ENCODE measurements around the gene KRT10. TPM values are rescaled to one million over a fixed set of nuclear protein-coding genes. Genes with fewer than 3 reads are reported as not detected.

KRT10 gene
- total and polyA plus RNA-seq, 9 of the 15 experiments (the other 6 are each of a cell fraction or from before 2014, with no cell fraction given): 47.0 to 179 (median 76.2) TPM

DNA sequence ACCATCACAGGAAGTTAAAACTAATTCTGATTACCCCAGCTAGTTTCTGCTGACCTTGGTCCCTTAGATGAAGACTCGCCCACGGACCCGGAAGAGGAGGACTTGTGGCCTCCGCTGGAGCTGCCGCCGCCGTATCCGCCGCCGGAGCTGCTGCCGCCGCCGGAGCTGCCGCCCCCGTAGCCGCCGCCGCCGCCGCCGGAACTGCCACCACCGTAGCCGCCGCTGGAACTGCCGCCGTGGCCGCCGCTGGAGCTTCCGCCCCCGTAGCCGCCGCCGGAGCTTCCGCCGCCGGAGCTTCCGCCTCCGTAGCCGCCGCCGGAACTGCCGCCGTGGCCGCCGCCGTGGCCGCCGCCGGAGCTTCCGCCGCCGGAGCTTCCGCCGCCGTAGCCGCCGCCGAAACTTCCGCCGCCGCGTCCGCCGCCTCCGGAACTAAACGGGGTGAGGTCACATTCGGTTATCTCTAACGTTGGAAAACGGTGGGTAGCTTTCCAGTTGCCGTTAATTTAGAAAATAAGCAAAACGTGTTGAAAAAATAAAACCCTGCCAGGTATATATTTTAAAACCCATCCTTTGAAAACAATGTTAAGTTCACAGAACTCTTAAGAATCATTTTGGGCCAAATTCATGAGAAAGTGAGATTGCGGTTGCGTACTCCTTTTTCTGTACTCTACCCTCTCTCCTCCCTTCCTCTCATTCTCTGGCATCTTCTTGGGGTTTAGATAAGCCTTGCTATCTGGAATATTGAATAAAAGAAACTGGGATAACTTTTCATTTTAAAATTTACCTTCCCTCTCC is 3.5 kb downstream of the KRT10 start (continued):
- TF ChIP-seq TAF1 (IDR thresholded peaks at IDR 0.05; ENCODE audit: control insufficient read depth, extremely low read depth, insufficient read depth, low read length, severe bottlenecking) (peak; percentile 84), NRF1 (conservative IDR thresholded peaks at IDR 0.05 in 1 of 2, IDR thresholded peaks at IDR 0.05 in 1 of 2) (peak in 1 of 2 experiments; percentile 8; a peak in 1 of 4 replicates), GABPB1 (CRISPR knock-in tag; IDR thresholded peaks at IDR 0.05) (peak; percentile 58; the same call in 1 of the 2 replicates), WHSC1 (IDR thresholded peaks at IDR 0.05; ENCODE audit: low read length) (no peak), CHCHD3 (CRISPR knock-in tag; IDR thresholded peaks at IDR 0.05) (0 out of 2 replicates have a peak, but pooled peaks have one; percentile 69), ZNF507 (tag; conservative IDR thresholded peaks at IDR 0.05) (no peak), TAF7 (tag; IDR thresholded peaks at IDR 0.05) (peak; percentile 21; the same call in 1 of the 2 replicates), HNRNPL (IDR thresholded peaks at IDR 0.05; ENCODE audit: low read depth, low read length) (0 out of 2 replicates have a peak, but pooled peaks have one; percentile 20), FOSL1 (tag; conservative IDR thresholded peaks at IDR 0.05) (peak; percentile 61), DPF2 (IDR thresholded peaks at IDR 0.05) (peak; percentile 71; the same call in 1 of the 2 replicates), RB1 (IDR thresholded peaks at IDR 0.05; ENCODE audit: low read depth) (peak; percentile 84), ZNF23 (CRISPR knock-in tag; IDR thresholded peaks at IDR 0.05) (no peak)
- TF ChIP-seq, protein P1, sequence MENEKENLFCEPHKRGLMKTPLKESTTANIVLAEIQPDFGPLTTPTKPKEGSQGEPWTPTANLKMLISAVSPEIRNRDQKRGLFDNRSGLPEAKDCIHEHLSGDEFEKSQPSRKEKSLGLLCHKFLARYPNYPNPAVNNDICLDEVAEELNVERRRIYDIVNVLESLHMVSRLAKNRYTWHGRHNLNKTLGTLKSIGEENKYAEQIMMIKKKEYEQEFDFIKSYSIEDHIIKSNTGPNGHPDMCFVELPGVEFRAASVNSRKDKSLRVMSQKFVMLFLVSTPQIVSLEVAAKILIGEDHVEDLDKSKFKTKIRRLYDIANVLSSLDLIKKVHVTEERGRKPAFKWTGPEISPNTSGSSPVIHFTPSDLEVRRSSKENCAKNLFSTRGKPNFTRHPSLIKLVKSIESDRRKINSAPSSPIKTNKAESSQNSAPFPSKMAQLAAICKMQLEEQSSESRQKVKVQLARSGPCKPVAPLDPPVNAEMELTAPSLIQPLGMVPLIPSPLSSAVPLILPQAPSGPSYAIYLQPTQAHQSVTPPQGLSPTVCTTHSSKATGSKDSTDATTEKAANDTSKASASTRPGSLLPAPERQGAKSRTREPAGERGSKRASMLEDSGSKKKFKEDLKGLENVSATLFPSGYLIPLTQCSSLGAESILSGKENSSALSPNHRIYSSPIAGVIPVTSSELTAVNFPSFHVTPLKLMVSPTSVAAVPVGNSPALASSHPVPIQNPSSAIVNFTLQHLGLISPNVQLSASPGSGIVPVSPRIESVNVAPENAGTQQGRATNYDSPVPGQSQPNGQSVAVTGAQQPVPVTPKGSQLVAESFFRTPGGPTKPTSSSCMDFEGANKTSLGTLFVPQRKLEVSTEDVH (IDR thresholded peaks at IDR 0.05; ENCODE audit: low read depth, partially characterized antibody): peak; percentile 51
- TF ChIP-seq, protein P2, sequence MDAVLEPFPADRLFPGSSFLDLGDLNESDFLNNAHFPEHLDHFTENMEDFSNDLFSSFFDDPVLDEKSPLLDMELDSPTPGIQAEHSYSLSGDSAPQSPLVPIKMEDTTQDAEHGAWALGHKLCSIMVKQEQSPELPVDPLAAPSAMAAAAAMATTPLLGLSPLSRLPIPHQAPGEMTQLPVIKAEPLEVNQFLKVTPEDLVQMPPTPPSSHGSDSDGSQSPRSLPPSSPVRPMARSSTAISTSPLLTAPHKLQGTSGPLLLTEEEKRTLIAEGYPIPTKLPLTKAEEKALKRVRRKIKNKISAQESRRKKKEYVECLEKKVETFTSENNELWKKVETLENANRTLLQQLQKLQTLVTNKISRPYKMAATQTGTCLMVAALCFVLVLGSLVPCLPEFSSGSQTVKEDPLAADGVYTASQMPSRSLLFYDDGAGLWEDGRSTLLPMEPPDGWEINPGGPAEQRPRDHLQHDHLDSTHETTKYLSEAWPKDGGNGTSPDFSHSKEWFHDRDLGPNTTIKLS (IDR thresholded peaks at IDR 0.05; ENCODE audit: borderline replicate concordance, low read depth): peak; percentile 97
- TF ChIP-seq, protein P3, sequence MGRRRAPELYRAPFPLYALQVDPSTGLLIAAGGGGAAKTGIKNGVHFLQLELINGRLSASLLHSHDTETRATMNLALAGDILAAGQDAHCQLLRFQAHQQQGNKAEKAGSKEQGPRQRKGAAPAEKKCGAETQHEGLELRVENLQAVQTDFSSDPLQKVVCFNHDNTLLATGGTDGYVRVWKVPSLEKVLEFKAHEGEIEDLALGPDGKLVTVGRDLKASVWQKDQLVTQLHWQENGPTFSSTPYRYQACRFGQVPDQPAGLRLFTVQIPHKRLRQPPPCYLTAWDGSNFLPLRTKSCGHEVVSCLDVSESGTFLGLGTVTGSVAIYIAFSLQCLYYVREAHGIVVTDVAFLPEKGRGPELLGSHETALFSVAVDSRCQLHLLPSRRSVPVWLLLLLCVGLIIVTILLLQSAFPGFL (CRISPR knock-in tag; IDR thresholded peaks at IDR 0.05): no peak
- TF ChIP-seq, protein P4, sequence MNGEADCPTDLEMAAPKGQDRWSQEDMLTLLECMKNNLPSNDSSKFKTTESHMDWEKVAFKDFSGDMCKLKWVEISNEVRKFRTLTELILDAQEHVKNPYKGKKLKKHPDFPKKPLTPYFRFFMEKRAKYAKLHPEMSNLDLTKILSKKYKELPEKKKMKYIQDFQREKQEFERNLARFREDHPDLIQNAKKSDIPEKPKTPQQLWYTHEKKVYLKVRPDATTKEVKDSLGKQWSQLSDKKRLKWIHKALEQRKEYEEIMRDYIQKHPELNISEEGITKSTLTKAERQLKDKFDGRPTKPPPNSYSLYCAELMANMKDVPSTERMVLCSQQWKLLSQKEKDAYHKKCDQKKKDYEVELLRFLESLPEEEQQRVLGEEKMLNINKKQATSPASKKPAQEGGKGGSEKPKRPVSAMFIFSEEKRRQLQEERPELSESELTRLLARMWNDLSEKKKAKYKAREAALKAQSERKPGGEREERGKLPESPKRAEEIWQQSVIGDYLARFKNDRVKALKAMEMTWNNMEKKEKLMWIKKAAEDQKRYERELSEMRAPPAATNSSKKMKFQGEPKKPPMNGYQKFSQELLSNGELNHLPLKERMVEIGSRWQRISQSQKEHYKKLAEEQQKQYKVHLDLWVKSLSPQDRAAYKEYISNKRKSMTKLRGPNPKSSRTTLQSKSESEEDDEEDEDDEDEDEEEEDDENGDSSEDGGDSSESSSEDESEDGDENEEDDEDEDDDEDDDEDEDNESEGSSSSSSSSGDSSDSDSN (IDR thresholded peaks at IDR 0.05; ENCODE audit: borderline replicate concordance in 1 of 2, low read depth in 2 of 2, low read length in 2 of 2): no peak
